ENCODE data around the gene WNT6. TPM values are rescaled to one million over a fixed set of nuclear protein-coding genes. Genes with fewer than 3 reads are reported as not detected.

The WNT6 gene
- total RNA-seq, 2 donors from 2014 or later, result not detected

DNA sequence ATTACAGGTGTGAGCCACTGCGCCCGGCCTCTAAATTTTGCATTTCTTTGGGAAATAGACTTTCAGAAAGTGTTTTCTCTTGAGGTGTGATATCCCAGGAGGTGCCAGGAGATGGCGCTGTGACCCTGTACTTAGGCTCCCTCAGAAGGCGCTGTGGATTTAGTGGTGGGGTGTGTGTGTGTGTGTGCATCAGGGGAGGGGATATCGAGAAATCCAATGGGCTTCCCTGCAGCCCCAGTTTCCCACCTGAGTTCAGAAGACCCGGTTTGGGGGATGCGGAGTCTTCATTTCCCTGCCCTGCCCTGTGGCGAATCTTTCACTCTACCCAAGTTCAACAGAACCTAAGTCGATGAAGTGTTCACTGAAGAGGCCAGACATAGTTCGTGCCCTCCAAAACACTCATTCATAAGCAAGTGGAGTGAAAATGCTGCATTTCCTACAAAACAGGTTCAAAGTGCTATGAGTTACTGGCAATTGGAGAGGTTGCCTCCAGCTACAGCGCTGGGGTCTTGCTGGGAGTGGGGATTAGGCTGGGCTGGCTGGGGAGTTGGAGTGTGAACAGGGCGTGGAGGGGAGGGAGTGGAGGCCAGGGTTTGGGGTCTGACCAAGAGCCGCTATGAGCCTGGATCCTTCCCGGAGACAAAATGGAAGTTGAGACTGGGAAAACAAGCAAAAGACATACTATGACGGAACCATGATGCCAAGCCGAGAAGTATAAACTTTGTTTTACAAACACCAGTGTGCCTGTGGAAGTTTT lies 6.5 kb upstream of the WNT6 start:
- Histone ChIP-seq H3K36me3 (ENCODE audit: control insufficient read depth, insufficient read depth, low read length) (no peaks in the 10 kb centered on the region), H3K27ac (ENCODE audit: low read depth, low read length) (no peak overlapping the region), H3K9ac (ENCODE audit: extremely low read depth, low read length, poor library complexity, severe bottlenecking) (no peak overlapping the region), H3K4me1 (ENCODE audit: control insufficient read depth, insufficient read depth, low read length) (no peaks in the 10 kb centered on the region), H3K4me3 (ENCODE audit: low read length) (no peak overlapping the region), H3K27me3 (ENCODE audit: control insufficient read depth, insufficient read depth, low read length, poor library complexity, severe bottlenecking) (peaks cover 52% of the 10 kb centered on the region), H3K9me3 (ENCODE audit: control insufficient read depth, low read length) (no peaks in the 10 kb centered on the region)
- Mint-ChIP-seq H3K27me3 (ENCODE audit: insufficient read depth) (peaks cover 67% of the 10 kb centered on the region), H3K4me3 (no peak overlapping the region), H3K4me1 (no peaks in the 10 kb centered on the region), H3K36me3 (ENCODE audit: low read depth) (no peaks in the 10 kb centered on the region), H3K27ac (no peak overlapping the region), H3K9me3 (no peaks in the 10 kb centered on the region)
- DNase-seq, result peak; percentile 90
- WGBS, 2 experiments (ENCODE audit: insufficient coverage in 1 of 2, insufficient read length in 1 of 2), result 48 to 62% methylated on average over 12 to 16 of the region's 16 CpGs
- TF ChIP-seq, protein P1, sequence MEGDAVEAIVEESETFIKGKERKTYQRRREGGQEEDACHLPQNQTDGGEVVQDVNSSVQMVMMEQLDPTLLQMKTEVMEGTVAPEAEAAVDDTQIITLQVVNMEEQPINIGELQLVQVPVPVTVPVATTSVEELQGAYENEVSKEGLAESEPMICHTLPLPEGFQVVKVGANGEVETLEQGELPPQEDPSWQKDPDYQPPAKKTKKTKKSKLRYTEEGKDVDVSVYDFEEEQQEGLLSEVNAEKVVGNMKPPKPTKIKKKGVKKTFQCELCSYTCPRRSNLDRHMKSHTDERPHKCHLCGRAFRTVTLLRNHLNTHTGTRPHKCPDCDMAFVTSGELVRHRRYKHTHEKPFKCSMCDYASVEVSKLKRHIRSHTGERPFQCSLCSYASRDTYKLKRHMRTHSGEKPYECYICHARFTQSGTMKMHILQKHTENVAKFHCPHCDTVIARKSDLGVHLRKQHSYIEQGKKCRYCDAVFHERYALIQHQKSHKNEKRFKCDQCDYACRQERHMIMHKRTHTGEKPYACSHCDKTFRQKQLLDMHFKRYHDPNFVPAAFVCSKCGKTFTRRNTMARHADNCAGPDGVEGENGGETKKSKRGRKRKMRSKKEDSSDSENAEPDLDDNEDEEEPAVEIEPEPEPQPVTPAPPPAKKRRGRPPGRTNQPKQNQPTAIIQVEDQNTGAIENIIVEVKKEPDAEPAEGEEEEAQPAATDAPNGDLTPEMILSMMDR (conservative IDR thresholded peaks at IDR 0.05), result peak; percentile 93

DNA sequence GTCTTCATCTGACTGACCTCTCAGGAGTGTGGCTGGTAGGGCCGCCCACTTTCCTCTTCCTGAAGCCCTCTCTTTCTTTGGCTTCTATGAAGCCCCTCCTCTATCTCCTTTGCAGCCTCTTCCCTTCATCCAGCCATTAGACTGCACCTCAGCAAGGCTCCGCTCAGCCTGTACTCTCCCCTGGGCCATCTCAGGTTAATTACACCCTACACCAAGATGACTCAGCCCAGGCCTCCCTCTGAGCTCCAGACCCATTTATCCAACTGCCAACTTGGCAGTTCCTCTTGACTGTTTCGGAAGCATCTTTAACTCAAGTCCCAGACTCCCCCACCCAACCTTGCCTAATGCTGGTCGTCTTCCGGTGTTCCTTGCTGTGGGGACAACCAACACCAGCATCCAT lies 5.8 kb upstream of the WNT6 start:
- Histone ChIP-seq H3K27ac (ENCODE audit: low read depth, low read length) (no peak overlapping the region), H3K9ac (ENCODE audit: extremely low read depth, low read length, poor library complexity, severe bottlenecking) (no peak overlapping the region), H3K9me3 (ENCODE audit: control insufficient read depth, low read length) (no peaks in the 10 kb centered on the region), H3K4me1 (ENCODE audit: control insufficient read depth, insufficient read depth, low read length) (no peaks in the 10 kb centered on the region), H3K36me3 (ENCODE audit: control insufficient read depth, insufficient read depth, low read length) (no peaks in the 10 kb centered on the region), H3K27me3 (ENCODE audit: control insufficient read depth, insufficient read depth, low read length, poor library complexity, severe bottlenecking) (peaks cover 59% of the 10 kb centered on the region), H3K4me3 (ENCODE audit: low read length) (no peak overlapping the region)
- Mint-ChIP-seq H3K4me3 (no peak overlapping the region), H3K4me1 (no peaks in the 10 kb centered on the region), H3K27me3 (ENCODE audit: insufficient read depth) (peaks cover 72% of the 10 kb centered on the region), H3K36me3 (ENCODE audit: low read depth) (no peaks in the 10 kb centered on the region), H3K27ac (no peak overlapping the region), H3K9me3 (no peaks in the 10 kb centered on the region)
- WGBS, 2 experiments (ENCODE audit: insufficient coverage in 1 of 2, insufficient read length in 1 of 2), result 73 to 76% methylated on average over 5 of the region's 5 CpGs
- DNase-seq, result peak; percentile 52
- TF ChIP-seq, protein P1 (conservative IDR thresholded peaks at IDR 0.05), result no peak

DNA sequence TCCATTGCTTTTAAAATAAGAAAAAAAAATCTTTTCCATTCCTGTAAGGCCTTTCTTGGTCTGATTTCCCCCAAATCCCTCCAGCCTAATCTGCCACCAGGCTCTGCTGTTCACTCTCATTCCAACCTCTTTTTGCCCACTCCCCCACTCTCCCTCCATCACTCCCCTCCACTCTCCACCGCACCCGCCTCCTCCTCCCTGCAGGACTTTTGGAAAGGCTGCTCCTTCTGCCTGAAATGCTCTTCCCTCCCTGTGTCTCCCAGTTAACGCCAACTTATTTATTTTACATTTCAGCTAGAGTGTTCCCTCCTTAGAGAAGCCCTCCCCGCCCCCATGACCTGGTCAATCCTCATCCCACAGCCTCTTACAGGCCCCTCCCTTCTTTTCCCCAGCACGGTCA lies 4.7 kb upstream of the WNT6 start:
- no peak overlapping the region for H3K9ac ChIP-seq (ENCODE audit: extremely low read depth, low read length, poor library complexity, severe bottlenecking)
- no peaks in the 10 kb centered on the region for H3K9me3 Mint-ChIP-seq
- no peak overlapping the region for H3K4me3 ChIP-seq (ENCODE audit: low read length)
- no peak overlapping the region for H3K27ac ChIP-seq (ENCODE audit: low read depth, low read length)
- H3K36me3 Mint-ChIP-seq (ENCODE audit: low read depth), result no peaks in the 10 kb centered on the region
- no peak overlapping the region for H3K4me3 Mint-ChIP-seq
- peaks cover 4% of the 10 kb centered on the region for H3K4me1 Mint-ChIP-seq
- TF ChIP-seq, protein P1 (conservative IDR thresholded peaks at IDR 0.05), result no peak
- 55 to 66% methylated on average over 3 to 5 of the region's 5 CpGs for WGBS, 2 experiments (ENCODE audit: insufficient coverage in 1 of 2, insufficient read length in 1 of 2)
- no peak for DNase-seq
- H3K27ac Mint-ChIP-seq, result no peak overlapping the region
- peaks cover 77% of the 10 kb centered on the region for H3K27me3 Mint-ChIP-seq (ENCODE audit: insufficient read depth)
- H3K27me3 ChIP-seq (ENCODE audit: control insufficient read depth, insufficient read depth, low read length, poor library complexity, severe bottlenecking), result peaks cover 68% of the 10 kb centered on the region
- H3K36me3 ChIP-seq (ENCODE audit: control insufficient read depth, insufficient read depth, low read length), result no peaks in the 10 kb centered on the region
- H3K9me3 ChIP-seq (ENCODE audit: control insufficient read depth, low read length), result no peaks in the 10 kb centered on the region
- peaks cover under 1% of the 10 kb centered on the region for H3K4me1 ChIP-seq (ENCODE audit: control insufficient read depth, insufficient read depth, low read length)

All from endodermal cell (in vitro differentiated cells).